ENCODE results near the gene TTC7B.

GRCh38 chr14:90809530-90810312 is 6.5 kb downstream of the TTC7B start:
- TF ChIP-seq CTCF (IDR thresholded peaks at IDR 0.05) (no peak), POLR2A (IDR thresholded peaks at IDR 0.05) (no peak)
